Fibroblast of skin of right quadriceps (primary cell): ENCODE measurements around the gene RPP25.
"Not testable (repeated sequence)": the region's sequence is repeated elsewhere in the genome, so short reads cannot be mapped to it uniquely, and the experiment has no call there.

Source experiments
- DNase-seq: peaks from one replicate; pipeline ENCODE4 v3.0.0-alpha.2; 2013

Gene RPP25

GRCh38 chr15:74962219-74962618 is 5.6 kb upstream of the RPP25 start:
- no peak for DNase-seq

GRCh38 chr15:74961616-74962015 is 5.0 kb upstream of the RPP25 start:
- no peak for DNase-seq

GRCh38 chr15:74960995-74961588 is 4.5 kb upstream of the RPP25 start:
- DNase-seq = no peak

- DNase-seq = no peak
These were observed 3.7 kb upstream of the RPP25 start for GRCh38 chr15:74960286-74960685.

- no peak for DNase-seq
These were observed 3.0 kb upstream of the RPP25 start for GRCh38 chr15:74959586-74959939.

GRCh38 chr15:74958908-74959585 is 2.5 kb upstream of the RPP25 start:
- DNase-seq = no peak

GRCh38 chr15:74958320-74958907 is 1.8 kb upstream of the RPP25 start:
- DNase-seq = peak; percentile 29

- DNase-seq = no peak
These were observed 984 bp upstream of the RPP25 start for GRCh38 chr15:74957476-74958035.

- DNase-seq = peak; percentile 63
These were observed 550 bp downstream of the RPP25 start for GRCh38 chr15:74955796-74956647.

- DNase-seq = no peak
These were observed 1.6 kb downstream of the RPP25 start for GRCh38 chr15:74955017-74955416.

- DNase-seq = peak; percentile 40
These were observed 2.1 kb downstream of the RPP25 start for GRCh38 chr15:74954515-74954914.

- DNase-seq = no peak
These were observed 5.6 kb downstream of the RPP25 start for GRCh38 chr15:74951006-74951405.

GRCh38 chr15:74950078-74950908 is 6.3 kb downstream of the RPP25 start:
- DNase-seq = peak; percentile 65

GRCh38 chr15:74937590-74938371 is 18.8 kb downstream of the RPP25 start, which contains the start of gene COX5A:
Gene COX5A (minus strand): TSS chr15:74938073. CDS start chr15:74938014, 59 bp downstream.
- DNase-seq = peak; percentile 97

GRCh38 chr15:74937272-74937589 is 19.3 kb downstream of the RPP25 start:
- DNase-seq = no peak

GRCh38 chr15:74935193-74935592 is 21.4 kb downstream of the RPP25 start:
- DNase-seq = not testable (repeated sequence)

- no peak for DNase-seq
These were observed 23.0 kb downstream of the RPP25 start for GRCh38 chr15:74933573-74933972.

- no peak for DNase-seq
These were observed 27.8 kb downstream of the RPP25 start for GRCh38 chr15:74928771-74929198.

- DNase-seq = no peak
These were observed 32.0 kb downstream of the RPP25 start for GRCh38 chr15:74924525-74924924.

- no peak for DNase-seq
These were observed 36.1 kb downstream of the RPP25 start for GRCh38 chr15:74920456-74920855.

- no peak for DNase-seq
These were observed 38.9 kb downstream of the RPP25 start for GRCh38 chr15:74917676-74918075.
